ENCODE measurements around the gene HEXB. TPM values are rescaled to one million over a fixed set of nuclear protein-coding genes. Genes with fewer than 3 reads are reported as not detected.

Gene HEXB
- total RNA-seq (2014; rRNA removed; shearing (Covaris generic)) = 79.6 and 84.5 TPM in 2 replicates

DNA sequence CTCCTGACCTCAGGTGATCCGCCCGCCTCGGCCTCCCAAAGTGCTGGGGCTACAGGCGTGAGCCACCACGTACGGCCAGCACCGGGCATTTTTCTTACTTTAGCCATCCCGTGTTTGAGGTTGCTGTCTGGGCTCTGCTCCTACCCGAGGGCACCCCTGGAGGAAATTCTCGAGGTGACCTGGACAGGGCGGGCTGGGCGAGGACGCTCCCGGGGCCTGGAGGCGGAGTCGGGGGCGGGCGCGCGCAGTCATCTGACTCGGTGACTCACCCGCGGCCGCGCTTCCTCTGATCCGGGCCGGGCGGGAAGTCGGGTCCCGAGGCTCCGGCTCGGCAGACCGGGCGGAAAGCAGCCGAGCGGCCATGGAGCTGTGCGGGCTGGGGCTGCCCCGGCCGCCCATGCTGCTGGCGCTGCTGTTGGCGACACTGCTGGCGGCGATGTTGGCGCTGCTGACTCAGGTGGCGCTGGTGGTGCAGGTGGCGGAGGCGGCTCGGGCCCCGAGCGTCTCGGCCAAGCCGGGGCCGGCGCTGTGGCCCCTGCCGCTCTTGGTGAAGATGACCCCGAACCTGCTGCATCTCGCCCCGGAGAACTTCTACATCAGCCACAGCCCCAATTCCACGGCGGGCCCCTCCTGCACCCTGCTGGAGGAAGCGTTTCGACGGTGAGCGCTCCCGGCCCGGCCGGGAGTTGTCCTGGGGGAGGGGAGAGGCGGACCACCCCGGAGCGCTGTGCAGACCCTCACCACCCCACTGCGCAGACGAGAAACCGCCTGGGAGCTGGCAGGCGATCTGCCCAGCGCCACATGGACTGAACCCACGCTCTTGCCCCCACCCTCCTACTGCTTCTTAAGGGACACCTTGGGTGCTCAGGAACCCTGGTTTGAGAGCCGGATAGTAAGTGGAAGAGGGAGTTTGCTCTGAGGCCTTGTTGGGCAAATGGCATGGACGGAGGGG, at the start of gene HEXB:
Gene HEXB (plus strand): TSS at position 334 of the 952 bp plus-strand sequence. CDS start 28 bp downstream, at position 362.
- peak; percentile 96 for DNase-seq
- peak within 1 kb of the TSS; percentile 89 for H3K4me3 ChIP-seq (ENCODE audit: insufficient read depth, low read depth, low read length)
- no peaks in the 10 kb centered on the region; the same call in 1 of the 2 replicates for H3K27me3 ChIP-seq (ENCODE audit: control insufficient read depth, insufficient read depth, low read length)
- H3K36me3 ChIP-seq (replicated peaks; ENCODE audit: control insufficient read depth, insufficient read depth, low read length) = no peaks in the 10 kb centered on the region; the same call in 1 of the 2 replicates

- Histone ChIP-seq H3K36me3 (replicated peaks; ENCODE audit: control insufficient read depth, insufficient read depth, low read length) (no peaks in the 10 kb centered on the region), H3K4me3 (ENCODE audit: insufficient read depth, low read depth, low read length) (no peak overlapping the region)
- DNase-seq = no peak
Measured at GRCh38 chr5:74636149-74636548, 48.9 kb upstream of the HEXB start.

DNA sequence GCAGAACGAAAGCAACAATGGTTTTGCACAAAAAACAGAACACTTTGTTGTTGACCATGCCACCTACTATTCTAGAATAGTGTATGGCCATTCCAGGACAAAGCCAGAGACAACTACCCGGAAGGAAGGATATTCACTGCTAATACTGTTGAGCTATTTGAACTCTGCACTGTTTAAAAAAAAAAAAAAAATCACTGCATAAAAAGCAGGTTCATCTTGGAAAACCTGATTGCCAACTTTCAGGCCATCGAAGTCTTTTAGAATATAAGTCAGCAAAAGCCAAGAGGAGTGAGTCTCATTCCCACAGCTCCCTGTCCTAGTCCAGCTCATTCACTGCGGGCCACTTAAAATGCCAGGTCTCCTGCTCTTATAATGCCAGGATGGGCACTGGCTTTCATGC, 48.5 kb upstream of the HEXB start:
- DNase-seq = no peak
- Histone ChIP-seq H3K4me3 (ENCODE audit: insufficient read depth, low read depth, low read length) (no peak overlapping the region), H3K27me3 (ENCODE audit: control insufficient read depth, insufficient read depth, low read length) (peaks cover 13% of the 10 kb centered on the region; the same call in 1 of the 2 replicates), H3K36me3 (replicated peaks; ENCODE audit: control insufficient read depth, insufficient read depth, low read length) (no peaks in the 10 kb centered on the region)

More at GRCh38 chr5:74636149-74636548, 48.9 kb upstream of the HEXB start:
- H3K27me3 ChIP-seq (ENCODE audit: control insufficient read depth, insufficient read depth, low read length) = peaks cover 13% of the 10 kb centered on the region; the same call in 1 of the 2 replicates

- DNase-seq = no peak
- H3K36me3 ChIP-seq (replicated peaks; ENCODE audit: control insufficient read depth, insufficient read depth, low read length) = no peaks in the 10 kb centered on the region
- H3K4me3 ChIP-seq (ENCODE audit: insufficient read depth, low read depth, low read length) = peak overlapping the region; percentile 96; the same call in 1 of the 2 replicates
- peaks cover 23% of the 10 kb centered on the region for H3K27me3 ChIP-seq (ENCODE audit: control insufficient read depth, insufficient read depth, low read length)
Measured at GRCh38 chr5:74638544-74638969, 46.5 kb upstream of the HEXB start.

GRCh38 chr5:74638970-74639806, 45.8 kb upstream of the HEXB start:
- Histone ChIP-seq H3K4me3 (ENCODE audit: insufficient read depth, low read depth, low read length) (peak overlapping the region; percentile 96), H3K27me3 (ENCODE audit: control insufficient read depth, insufficient read depth, low read length) (peaks cover 25% of the 10 kb centered on the region), H3K36me3 (replicated peaks; ENCODE audit: control insufficient read depth, insufficient read depth, low read length) (no peaks in the 10 kb centered on the region)
- DNase-seq = no peak

DNA sequence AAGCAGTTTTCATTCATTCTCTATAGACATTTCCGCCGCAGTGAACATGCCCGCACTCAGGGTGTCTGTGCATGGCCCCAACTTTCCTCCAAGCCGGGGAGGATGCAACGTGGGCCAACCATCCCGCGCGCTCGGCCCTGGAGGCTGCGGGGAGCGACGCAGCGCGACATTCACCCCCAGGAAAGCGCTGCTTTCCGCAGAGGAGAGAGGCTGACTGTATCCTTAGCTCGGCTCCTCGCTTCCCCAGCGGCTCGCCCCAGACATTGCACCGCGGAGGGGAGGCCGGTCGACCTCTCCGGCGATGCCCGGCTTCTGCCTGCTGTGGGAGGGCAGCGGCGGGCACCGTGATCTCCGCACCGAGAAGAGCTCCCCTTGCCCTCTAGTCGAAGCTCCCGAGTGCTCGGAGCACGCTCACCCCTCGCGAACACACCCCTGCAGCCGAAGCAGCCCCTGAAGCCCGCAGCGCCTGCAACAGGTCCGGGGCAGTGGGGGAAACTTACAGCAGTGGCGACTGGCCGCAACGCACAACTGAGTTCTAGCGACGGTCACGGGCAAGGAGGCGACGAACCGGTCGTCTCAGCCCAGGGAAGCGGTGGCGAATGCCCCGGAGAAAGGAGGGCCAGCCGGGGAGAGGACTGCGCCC, 45.1 kb upstream of the HEXB start:
- Histone ChIP-seq H3K4me3 (ENCODE audit: insufficient read depth, low read depth, low read length) (peak overlapping the region; percentile 96), H3K27me3 (ENCODE audit: control insufficient read depth, insufficient read depth, low read length) (peaks cover 25% of the 10 kb centered on the region), H3K36me3 (replicated peaks; ENCODE audit: control insufficient read depth, insufficient read depth, low read length) (no peaks in the 10 kb centered on the region)
- DNase-seq = peak; percentile 72

- H3K36me3 ChIP-seq (replicated peaks; ENCODE audit: control insufficient read depth, insufficient read depth, low read length) = no peaks in the 10 kb centered on the region
- H3K27me3 ChIP-seq (ENCODE audit: control insufficient read depth, insufficient read depth, low read length) = peaks cover 25% of the 10 kb centered on the region
- H3K4me3 ChIP-seq (ENCODE audit: insufficient read depth, low read depth, low read length) = peak within 1 kb of the TSS; percentile 96
- peak; percentile 91 for DNase-seq
Measured at GRCh38 chr5:74640450-74640953, 44.5 kb upstream of the HEXB start, which contains the start of gene ENC1. ENC1 (minus strand) TSS chr5:74640728; CDS start chr5:74636485, 4,243 bp downstream.

DNA sequence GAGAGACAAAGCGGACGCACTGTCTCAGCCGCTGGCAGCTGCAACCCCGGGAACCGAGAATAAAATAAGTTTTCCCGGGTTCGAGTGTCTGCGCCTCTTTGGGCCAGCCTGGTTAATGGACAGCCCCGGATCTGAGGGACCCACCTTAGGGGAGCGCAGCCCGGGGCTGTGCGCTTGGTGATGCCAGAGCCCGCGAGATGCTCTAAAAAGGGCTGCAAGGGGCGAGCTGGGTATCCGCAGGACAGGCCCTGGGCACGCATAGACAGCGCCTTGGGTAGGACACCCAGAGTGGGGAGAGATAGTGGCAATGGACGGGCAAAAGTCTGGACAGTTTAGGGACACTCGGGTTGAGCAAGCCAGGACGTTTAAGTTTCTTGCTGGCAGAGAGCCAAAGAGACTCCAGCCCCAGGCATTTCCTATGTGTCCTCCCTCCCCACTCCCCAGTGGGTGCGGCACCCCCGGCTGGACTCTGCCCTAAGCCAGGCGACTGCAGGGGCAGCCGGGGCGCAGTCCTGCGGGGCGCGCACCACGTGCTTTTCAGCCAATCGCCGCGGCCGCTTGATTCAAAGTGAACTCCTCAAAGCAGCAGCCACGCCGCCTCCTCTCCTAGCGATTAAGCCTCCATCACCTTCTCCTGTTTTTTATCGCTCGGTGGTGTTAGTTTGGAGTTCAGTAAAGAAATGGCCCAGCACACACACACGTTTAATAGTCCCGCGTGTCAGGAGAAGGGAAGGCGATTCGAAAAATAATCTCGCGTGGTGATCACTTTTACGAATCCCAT, 43.9 kb upstream of the HEXB start:
- Histone ChIP-seq H3K4me3 (ENCODE audit: insufficient read depth, low read depth, low read length) (peak overlapping the region; percentile 96), H3K27me3 (ENCODE audit: control insufficient read depth, insufficient read depth, low read length) (peaks cover 25% of the 10 kb centered on the region), H3K36me3 (replicated peaks; ENCODE audit: control insufficient read depth, insufficient read depth, low read length) (no peaks in the 10 kb centered on the region)
- peak; percentile 80 for DNase-seq

GRCh38 chr5:74641735-74642542, 43.1 kb upstream of the HEXB start:
- H3K36me3 ChIP-seq (replicated peaks; ENCODE audit: control insufficient read depth, insufficient read depth, low read length) = no peaks in the 10 kb centered on the region
- peak overlapping the region; percentile 96 for H3K4me3 ChIP-seq (ENCODE audit: insufficient read depth, low read depth, low read length)
- H3K27me3 ChIP-seq (ENCODE audit: control insufficient read depth, insufficient read depth, low read length) = peaks cover 25% of the 10 kb centered on the region
- DNase-seq = peak; percentile 35

DNA sequence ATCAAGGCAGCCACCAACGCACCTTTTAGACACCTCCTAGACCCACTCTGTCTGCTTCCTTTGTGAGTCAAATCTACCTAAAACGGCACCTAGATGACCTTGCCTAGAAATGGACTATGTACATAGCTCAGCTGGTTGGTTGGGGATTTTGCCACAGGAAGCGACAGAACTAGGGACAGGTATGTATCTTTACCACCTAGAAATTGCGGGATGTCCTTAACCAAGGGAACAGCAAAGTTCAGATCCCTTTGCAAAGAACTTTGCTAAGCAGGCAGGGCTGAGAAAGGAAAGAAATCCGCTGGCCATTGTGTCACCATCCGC, 42.5 kb upstream of the HEXB start:
- no peaks in the 10 kb centered on the region for H3K36me3 ChIP-seq (replicated peaks; ENCODE audit: control insufficient read depth, insufficient read depth, low read length)
- no peak for DNase-seq
- no peak overlapping the region for H3K4me3 ChIP-seq (ENCODE audit: insufficient read depth, low read depth, low read length)
- H3K27me3 ChIP-seq (ENCODE audit: control insufficient read depth, insufficient read depth, low read length) = peaks cover 25% of the 10 kb centered on the region

- no peak for DNase-seq
- H3K4me3 ChIP-seq (ENCODE audit: insufficient read depth, low read depth, low read length) = no peak overlapping the region
- peaks cover 25% of the 10 kb centered on the region for H3K27me3 ChIP-seq (ENCODE audit: control insufficient read depth, insufficient read depth, low read length)
- H3K36me3 ChIP-seq (replicated peaks; ENCODE audit: control insufficient read depth, insufficient read depth, low read length) = no peaks in the 10 kb centered on the region
Measured at GRCh38 chr5:74643111-74643562, 41.9 kb upstream of the HEXB start.

GRCh38 chr5:74647096-74647495, 37.9 kb upstream of the HEXB start:
- DNase-seq = no peak
- no peak overlapping the region for H3K4me3 ChIP-seq (ENCODE audit: insufficient read depth, low read depth, low read length)
- peaks cover 11% of the 10 kb centered on the region for H3K27me3 ChIP-seq (ENCODE audit: control insufficient read depth, insufficient read depth, low read length)
- no peaks in the 10 kb centered on the region for H3K36me3 ChIP-seq (replicated peaks; ENCODE audit: control insufficient read depth, insufficient read depth, low read length)
